Fibroblast of skin of scalp (primary cell): ENCODE measurements around the gene SPEM2.
"Not testable (repeated sequence)": the region's sequence is repeated elsewhere in the genome, so short reads cannot be mapped to it uniquely, and the experiment has no call there.

Experiments used
- DNase-seq: peaks from one replicate; pipeline ENCODE4 v3.0.0-alpha.2; 2013

SPEM2 gene

GRCh38 chr17:7443499-7444485 is 18.4 kb downstream of the SPEM2 start:
- peak; percentile 71 for DNase-seq

- DNase-seq, result no peak
Measured at GRCh38 chr17:7444682-7445618, 19.5 kb downstream of the SPEM2 start, which contains the start of gene CHRNB1. TSS of gene CHRNB1 (plus strand) at chr17:7445061. CDS start at chr17:7445128, 67 bp downstream.

- no peak for DNase-seq
Measured at GRCh38 chr17:7445619-7445968, 20.2 kb downstream of the SPEM2 start.

GRCh38 chr17:7448461-7448860 is 23.0 kb downstream of the SPEM2 start:
- DNase-seq, result no peak

- DNase-seq, result no peak
Measured at GRCh38 chr17:7459961-7460545, 34.6 kb downstream of the SPEM2 start.

GRCh38 chr17:7460850-7461660 is 35.6 kb downstream of the SPEM2 start:
- no peak for DNase-seq

- no peak for DNase-seq
Measured at GRCh38 chr17:7462474-7463371, 37.3 kb downstream of the SPEM2 start.

GRCh38 chr17:7463372-7463846 is 38.0 kb downstream of the SPEM2 start:
- DNase-seq, result no peak

- no peak for DNase-seq
Measured at GRCh38 chr17:7464081-7464480, 38.7 kb downstream of the SPEM2 start.

GRCh38 chr17:7465597-7466275 is 40.3 kb downstream of the SPEM2 start:
- DNase-seq, result no peak

GRCh38 chr17:7466318-7466638 is 40.9 kb downstream of the SPEM2 start:
- no peak for DNase-seq

- no peak for DNase-seq
Measured at GRCh38 chr17:7466639-7467341, 41.4 kb downstream of the SPEM2 start.

GRCh38 chr17:7467498-7467897 is 42.1 kb downstream of the SPEM2 start:
- no peak for DNase-seq

- no peak for DNase-seq
Measured at GRCh38 chr17:7468290-7468689, 42.9 kb downstream of the SPEM2 start.

GRCh38 chr17:7468804-7469389 is 43.5 kb downstream of the SPEM2 start:
- no peak for DNase-seq

- not testable (repeated sequence) for DNase-seq
Measured at GRCh38 chr17:7469843-7470242, 44.4 kb downstream of the SPEM2 start.

GRCh38 chr17:7470457-7470973 is 45.1 kb downstream of the SPEM2 start:
- DNase-seq, result not testable (repeated sequence)

GRCh38 chr17:7471729-7472128 is 46.3 kb downstream of the SPEM2 start:
- DNase-seq, result no peak

GRCh38 chr17:7474767-7475166 is 49.4 kb downstream of the SPEM2 start:
- not testable (repeated sequence) for DNase-seq
